OCI-M2 (cell line): ENCODE measurements around the gene KCNMB3.
"Not testable (repeated sequence)": the region's sequence is repeated elsewhere in the genome, so short reads cannot be mapped to it uniquely, and the experiment has no call there.

ENCODE experiments used
- DNase-seq: peaks from one replicate; lab custom pipeline; 2025; ENCODE audit not compliant: unreplicated experiment; lab: John Stamatoyannopoulos, UW

Gene KCNMB3, protein sequence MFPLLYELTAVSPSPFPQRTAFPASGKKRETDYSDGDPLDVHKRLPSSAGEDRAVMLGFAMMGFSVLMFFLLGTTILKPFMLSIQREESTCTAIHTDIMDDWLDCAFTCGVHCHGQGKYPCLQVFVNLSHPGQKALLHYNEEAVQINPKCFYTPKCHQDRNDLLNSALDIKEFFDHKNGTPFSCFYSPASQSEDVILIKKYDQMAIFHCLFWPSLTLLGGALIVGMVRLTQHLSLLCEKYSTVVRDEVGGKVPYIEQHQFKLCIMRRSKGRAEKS

GRCh38 chr3:179250803-179251476 lies at the start of gene KCNMB3:
TSS of gene KCNMB3 (minus strand) at chr3:179251114. CDS start at chr3:179250990, 124 bp downstream.
- DNase-seq = no peak

DNA sequence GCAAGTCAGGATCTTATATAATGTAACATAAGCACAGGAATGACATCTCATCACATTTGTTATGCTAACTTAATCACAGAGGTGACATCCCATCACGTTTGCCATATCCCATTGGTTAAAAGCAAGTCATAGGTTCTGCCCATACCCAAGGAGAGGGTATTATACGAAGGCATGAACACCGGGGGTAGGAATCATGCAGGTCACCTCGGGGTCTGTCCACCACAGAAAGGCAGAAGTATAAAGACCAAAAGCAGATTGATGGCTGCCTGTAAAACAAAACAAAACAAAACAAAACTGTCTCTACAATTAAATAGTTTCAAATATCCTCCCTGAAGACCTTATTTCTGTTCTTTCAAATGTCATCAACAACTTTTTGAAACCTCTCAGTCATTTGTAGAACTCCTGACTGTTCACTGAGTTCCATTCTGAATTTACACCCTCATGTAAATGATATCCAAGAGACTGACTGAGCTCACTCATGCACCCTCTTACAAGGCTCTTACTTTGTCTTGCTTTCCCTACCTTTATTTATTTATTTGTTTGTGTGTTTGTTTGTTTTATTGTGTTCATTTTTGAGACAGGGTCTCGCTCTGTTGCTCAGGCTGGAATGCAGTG lies 49.2 kb upstream of the KCNMB3 start:
- no peak for DNase-seq

- DNase-seq = no peak
Observed at GRCh38 chr3:179299316-179299715, 48.4 kb upstream of the KCNMB3 start.

- no peak for DNase-seq
Observed at GRCh38 chr3:179297971-179298725, 47.2 kb upstream of the KCNMB3 start.

DNA sequence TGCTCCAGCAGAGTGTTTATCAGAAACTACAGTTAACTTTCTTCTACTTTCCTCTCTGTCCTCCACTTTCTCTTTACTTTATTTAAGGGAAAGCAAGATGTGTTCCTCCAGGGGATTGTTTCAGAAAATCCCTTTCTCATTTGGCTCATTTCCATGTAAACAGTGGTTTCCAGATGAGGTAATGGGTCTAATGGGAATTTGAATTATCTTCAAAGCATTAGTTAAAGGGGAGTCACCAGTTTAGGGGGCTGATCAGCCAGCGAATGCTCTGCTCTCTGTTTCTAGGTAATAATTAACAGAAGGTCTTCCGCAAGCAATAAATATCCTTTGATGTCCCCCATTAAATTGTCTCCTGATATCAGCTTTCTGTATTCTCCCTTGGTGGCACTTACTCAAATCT lies 41.5 kb upstream of the KCNMB3 start:
- DNase-seq = no peak

- DNase-seq = no peak
Observed at GRCh38 chr3:179289295-179289694, 38.4 kb upstream of the KCNMB3 start.

DNA sequence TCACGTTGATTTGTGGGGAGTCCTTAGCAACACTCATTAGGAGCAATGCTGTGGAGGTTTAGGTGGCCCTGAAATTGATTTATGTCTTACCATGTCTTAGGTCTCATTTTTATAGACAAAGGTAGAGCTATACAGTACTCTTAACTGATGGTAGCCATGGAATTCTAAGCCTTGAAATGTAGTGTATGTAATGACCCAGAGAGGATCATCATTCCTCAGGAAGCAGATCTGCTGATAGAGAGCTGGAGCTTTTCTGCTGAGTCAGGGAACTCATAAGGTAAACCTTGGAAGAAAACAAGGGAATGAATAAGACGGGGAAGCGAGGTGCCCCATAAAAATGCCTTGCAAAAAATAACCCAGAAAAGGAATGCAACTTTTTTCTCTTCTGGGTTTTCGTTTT lies 37.9 kb upstream of the KCNMB3 start:
- DNase-seq = no peak

- DNase-seq = no peak
Observed at GRCh38 chr3:179286331-179286730, 35.4 kb upstream of the KCNMB3 start.

- no peak for DNase-seq
Observed at GRCh38 chr3:179281825-179282224, 30.9 kb upstream of the KCNMB3 start.

- DNase-seq = no peak
Observed at GRCh38 chr3:179279837-179280236, 28.9 kb upstream of the KCNMB3 start.

GRCh38 chr3:179278932-179279693 lies 28.2 kb upstream of the KCNMB3 start:
- no peak for DNase-seq

DNA sequence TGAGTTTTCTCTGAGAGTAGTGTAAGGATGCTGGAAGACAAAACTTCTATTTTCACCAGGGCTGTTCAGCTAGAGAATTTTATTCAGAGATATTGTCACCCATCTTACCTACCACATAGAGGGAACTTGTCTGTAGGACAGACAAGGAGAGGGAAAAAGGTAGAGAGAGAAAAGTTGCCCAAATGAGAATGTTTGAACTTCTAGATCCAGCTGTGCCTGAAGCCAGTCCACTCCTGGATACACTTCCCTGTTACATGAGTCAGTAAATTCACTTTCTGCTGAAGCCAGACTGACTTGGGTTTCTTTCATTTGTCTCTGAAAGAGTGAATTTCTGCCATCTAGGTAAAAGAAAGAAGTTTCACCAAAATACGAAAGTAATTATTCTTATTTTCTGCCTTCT lies 27.2 kb upstream of the KCNMB3 start:
- DNase-seq = no peak

GRCh38 chr3:179276743-179277142 lies 25.8 kb upstream of the KCNMB3 start:
- no peak for DNase-seq

DNA sequence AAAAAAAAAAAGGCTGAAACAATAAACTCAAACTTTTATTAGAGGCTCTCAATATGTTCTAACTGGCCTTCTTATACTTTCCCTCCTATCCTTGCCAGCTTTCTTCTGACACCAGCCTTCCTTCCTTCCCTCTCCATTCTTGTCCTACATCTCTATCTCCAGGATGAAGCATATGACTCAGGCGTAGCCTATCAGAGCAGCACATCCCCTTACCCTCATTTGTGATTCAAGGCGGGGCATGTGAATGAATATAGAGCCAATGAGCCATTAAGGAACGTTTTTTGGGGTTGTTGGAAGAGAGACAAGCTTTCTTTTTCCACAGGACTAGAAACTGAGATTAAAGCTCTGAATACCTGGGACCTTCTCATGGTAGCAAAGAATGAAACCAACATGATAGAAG lies 25.1 kb upstream of the KCNMB3 start:
- DNase-seq = no peak

GRCh38 chr3:179274434-179274833 lies 23.5 kb upstream of the KCNMB3 start:
- not testable (repeated sequence) for DNase-seq

DNA sequence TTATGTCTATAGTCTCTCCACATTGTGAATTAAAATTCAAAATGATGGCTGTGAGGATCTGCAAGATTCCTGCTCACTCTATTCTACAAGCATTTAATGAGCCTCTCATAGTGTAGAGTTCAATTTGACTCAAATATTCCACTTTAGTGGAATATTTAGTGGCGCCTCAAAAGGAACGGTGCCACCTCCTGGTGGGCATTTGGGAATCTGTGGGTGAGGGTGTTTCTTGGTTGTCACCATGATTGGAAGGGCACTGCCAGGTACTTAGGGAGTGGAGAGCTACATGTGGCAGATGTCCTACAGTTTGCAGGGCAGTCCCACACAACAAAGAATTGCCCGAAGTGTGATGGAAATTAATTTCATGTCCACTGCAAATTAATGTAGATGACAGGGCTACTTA lies 21.5 kb upstream of the KCNMB3 start:
- DNase-seq = no peak

GRCh38 chr3:179269152-179269707 lies 18.3 kb upstream of the KCNMB3 start:
- DNase-seq = no peak

DNA sequence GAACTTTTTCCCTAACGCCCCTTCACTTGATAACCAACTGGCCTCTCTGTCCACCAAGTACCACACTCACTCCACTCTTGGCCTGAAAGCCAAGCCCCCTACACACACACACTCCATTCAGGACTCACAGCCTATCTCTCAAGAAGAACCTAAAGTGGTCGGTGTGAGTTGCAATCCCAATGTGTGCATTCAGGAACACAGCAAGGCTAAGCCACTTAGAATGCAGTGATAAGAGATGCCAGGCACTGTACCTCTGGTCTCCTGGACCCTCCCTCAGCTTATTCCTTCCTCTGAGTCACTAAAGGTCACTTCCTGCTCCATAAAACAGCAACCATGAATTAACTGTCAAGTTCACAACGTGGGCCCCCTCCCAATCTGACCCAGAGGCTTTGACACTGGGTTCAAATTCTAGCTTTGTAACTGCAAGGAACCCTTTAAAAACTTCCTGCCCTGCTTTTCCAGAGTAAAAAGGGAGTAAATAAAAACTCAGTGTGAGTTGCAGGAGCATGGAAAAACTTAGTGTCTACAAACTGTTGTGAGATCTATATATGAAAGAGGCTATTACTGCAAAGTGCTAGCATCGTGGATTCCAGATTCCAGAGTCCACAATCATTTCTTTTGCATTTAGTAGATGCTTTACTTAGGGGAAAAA lies 17.6 kb upstream of the KCNMB3 start:
- DNase-seq = peak; percentile 75

DNA sequence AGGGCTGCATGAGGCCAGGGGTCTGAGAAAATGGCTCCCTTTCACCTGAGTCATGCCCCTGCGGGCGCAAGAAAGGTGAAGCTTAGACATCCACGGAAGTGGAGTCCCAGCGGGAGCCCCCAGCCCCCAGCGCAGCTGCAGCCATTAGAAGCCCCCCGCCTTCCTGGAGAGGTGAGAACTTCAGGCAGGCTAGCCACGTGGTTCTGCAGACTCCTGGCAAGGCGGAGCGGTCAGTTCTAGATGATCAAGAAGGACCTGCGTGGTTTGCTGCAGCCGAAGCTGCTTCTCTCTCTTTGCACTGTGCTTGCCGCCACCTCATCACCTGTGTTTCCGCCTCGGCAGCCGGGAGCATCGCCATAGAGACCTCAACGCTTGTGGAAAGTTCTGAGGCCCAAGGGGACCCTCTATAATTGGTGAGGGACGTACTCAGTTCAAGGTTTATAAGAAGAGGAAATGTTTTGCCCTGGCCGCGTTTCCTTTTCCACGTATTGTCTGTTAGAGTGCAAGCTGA lies 15.8 kb upstream of the KCNMB3 start:
- DNase-seq = no peak

- DNase-seq = peak; percentile 33
Observed at GRCh38 chr3:179265875-179266274, 15.0 kb upstream of the KCNMB3 start.
